Activated T-cell treated with anti-CD3 and anti-CD28 coated beads for 1 hour (primary cell): ENCODE results near the gene XRN2.
"Not testable (repeated sequence)": the region's sequence is repeated elsewhere in the genome, so short reads cannot be mapped to it uniquely, and the experiment has no call there.

Experiments used
- DNase-seq: peaks from one replicate; pipeline ENCODE4 v3.0.0-alpha.2; 2020; ENCODE audit warnings: low read depth

XRN2 gene

GRCh38 chr20:21344961-21345360 is 41.8 kb downstream of the XRN2 start:
- DNase-seq: no peak

GRCh38 chr20:21352703-21353102 is 49.6 kb downstream of the XRN2 start:
- no peak for DNase-seq

- no peak for DNase-seq
Measured at GRCh38 chr20:21353236-21353635, 50.1 kb downstream of the XRN2 start.

- DNase-seq: no peak
Measured at GRCh38 chr20:21355981-21356380, 52.9 kb downstream of the XRN2 start.

- no peak for DNase-seq
Measured at GRCh38 chr20:21356386-21356785, 53.3 kb downstream of the XRN2 start.

GRCh38 chr20:21357844-21358243 is 54.7 kb downstream of the XRN2 start:
- no peak for DNase-seq

- DNase-seq: no peak
Measured at GRCh38 chr20:21358737-21359136, 55.6 kb downstream of the XRN2 start.

GRCh38 chr20:21360705-21361104 is 57.6 kb downstream of the XRN2 start:
- no peak for DNase-seq

- DNase-seq: no peak
Measured at GRCh38 chr20:21361266-21361665, 58.1 kb downstream of the XRN2 start.

- no peak for DNase-seq
Measured at GRCh38 chr20:21364413-21364812, 61.3 kb downstream of the XRN2 start.

GRCh38 chr20:21365771-21366170 is 62.6 kb downstream of the XRN2 start:
- DNase-seq: no peak

GRCh38 chr20:21366273-21366672 is 63.1 kb downstream of the XRN2 start:
- not testable (repeated sequence) for DNase-seq

GRCh38 chr20:21368791-21369190 is 65.7 kb downstream of the XRN2 start:
- DNase-seq: no peak

GRCh38 chr20:21371193-21371592 is 68.1 kb downstream of the XRN2 start:
- DNase-seq: no peak

GRCh38 chr20:21372016-21372415 is 68.9 kb downstream of the XRN2 start:
- no peak for DNase-seq

- DNase-seq: no peak
Measured at GRCh38 chr20:21373436-21373835, 70.3 kb downstream of the XRN2 start.

- no peak for DNase-seq
Measured at GRCh38 chr20:21376626-21377025, 73.5 kb downstream of the XRN2 start.

GRCh38 chr20:21377701-21378100 is 74.6 kb downstream of the XRN2 start:
- no peak for DNase-seq

- DNase-seq: no peak
Measured at GRCh38 chr20:21378259-21378658, 75.1 kb downstream of the XRN2 start.

- no peak for DNase-seq
Measured at GRCh38 chr20:21380711-21381110, 77.6 kb downstream of the XRN2 start.

- no peak for DNase-seq
Measured at GRCh38 chr20:21381619-21382018, 78.5 kb downstream of the XRN2 start.

GRCh38 chr20:21384308-21384892 is 81.3 kb downstream of the XRN2 start:
- no peak for DNase-seq

- no peak for DNase-seq
Measured at GRCh38 chr20:21386111-21386510, 83.0 kb downstream of the XRN2 start.

GRCh38 chr20:21387528-21387927 is 84.4 kb downstream of the XRN2 start:
- no peak for DNase-seq

- DNase-seq: no peak
Measured at GRCh38 chr20:21388566-21388965, 85.4 kb downstream of the XRN2 start.
